Activated CD4-positive, alpha-beta T cell treated with anti-CD3 and anti-CD28 coated beads, Interleukin-2, Interleukin-4, amounts not matched to agents 100 ng/mL and 50 ng/mL, durations not matched to agents 16 hours and 8 hours (primary cell): ENCODE results near the gene CNTN5.

Experiments used
- DNase-seq: peaks from one replicate; pipeline ENCODE4 v3.0.0-alpha.2; 2020; ENCODE audit warnings: low spot score

Gene CNTN5

DNA sequence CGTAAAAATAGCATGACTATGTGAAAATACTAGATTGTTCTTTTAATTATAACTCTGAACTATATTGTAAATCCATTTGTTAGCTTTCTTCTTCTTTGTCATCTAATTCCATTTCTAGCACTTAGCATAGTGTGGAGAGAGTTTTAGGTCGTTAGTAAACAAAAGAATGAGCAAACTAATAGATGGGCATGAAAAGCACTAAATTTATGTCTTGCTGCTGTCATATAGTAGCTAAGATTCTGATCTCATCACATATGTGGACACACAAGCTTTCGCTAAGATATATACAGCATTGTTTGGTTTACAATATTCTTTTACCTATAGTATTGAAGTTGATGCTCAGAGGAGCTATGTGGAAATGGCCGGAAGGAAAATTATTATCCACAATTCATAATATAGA, 370.5 kb downstream of the CNTN5 start:
- DNase-seq = no peak

DNA sequence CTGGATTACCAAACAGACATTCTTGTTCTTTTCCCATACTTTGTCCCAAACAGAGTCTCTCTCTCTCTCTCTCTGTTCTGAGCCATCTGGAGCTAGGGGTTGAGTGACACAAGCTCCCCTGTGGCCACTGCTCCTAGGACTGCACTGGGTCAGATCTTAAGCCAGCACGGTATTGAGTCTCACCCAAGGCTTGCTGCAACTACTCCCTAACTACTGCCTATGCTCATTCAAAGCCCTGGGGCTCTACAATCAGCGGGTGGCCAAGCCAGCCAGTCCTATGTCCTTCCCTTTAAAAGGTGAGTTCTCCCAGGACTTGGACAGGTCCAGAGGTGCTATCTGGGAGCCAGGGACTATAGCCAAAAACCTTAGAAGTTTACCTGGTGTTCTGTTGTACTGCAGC, 385.6 kb downstream of the CNTN5 start:
- no peak for DNase-seq

DNA sequence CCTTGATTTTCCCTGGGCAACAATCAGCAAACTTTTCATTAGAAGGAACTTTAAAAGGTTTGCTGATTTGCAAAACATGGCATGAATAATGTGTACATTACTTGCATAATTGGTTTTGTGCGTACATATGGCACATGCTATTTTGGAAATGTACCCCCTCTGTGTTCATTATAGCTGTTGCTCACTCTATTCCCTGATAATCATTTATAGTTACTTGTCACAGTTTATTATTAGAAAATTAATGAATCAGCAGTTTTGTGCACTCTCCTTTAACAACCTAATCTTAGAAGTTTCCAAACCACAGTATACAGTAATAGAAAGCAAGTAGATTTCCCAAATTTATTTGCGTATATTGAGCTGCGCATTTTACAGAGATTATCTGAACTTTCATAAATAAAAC, 389.9 kb downstream of the CNTN5 start:
- DNase-seq = no peak

DNA sequence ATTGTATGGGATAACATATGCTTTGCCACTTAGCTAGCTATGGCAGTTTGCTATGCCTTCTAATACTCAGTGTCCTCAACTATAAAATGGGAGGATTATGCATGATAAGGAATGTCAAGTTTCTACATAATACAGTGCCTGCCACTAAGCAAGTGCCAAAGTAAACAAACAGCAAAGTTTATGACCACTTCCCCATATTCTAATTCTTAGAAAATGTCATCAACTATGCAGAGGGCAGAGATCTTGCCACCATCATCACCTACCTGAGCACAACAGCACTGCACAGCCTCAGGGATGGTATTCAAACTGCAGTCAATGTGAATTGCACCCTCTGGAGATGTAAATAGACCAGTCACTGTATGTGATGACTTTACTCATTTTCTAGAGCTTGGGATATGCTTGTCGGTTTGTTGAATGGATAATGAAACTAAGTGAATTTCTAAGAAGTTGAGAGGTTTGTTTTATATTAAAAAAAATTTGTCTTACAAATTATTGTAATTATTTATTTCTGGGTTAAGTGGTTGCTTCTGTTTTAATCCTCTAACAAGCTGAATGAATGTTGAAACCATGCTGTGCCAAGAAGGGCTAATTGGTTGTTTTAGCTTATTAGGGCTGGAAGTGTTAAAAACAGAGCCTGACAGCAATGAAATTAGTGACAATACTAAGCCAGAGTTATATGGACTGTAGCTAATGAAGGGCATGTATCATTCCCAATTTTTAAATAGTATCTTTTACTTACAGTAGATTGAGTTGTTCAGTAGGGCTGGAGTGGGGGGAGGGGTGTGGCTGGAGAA, 398.4 kb downstream of the CNTN5 start:
- no peak for DNase-seq

DNA sequence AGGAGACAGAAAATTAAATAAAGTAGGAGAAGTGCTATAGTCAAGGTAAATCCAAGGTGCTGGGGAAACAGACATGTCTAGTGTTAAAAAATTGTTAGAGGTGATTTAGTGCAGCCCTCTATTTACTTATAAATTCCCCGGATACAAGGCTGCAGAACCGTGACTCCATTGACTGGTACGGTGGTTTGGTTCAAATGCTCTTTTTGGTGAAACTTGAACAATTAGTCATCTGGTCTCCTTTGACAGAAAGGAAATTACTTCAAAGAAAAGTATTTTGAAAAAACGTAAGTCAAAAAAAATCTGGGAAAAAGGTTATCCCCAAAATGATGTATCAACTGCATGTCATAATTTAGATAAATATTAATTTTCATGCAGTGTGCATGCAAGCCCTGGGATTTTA, 399.2 kb downstream of the CNTN5 start:
- no peak for DNase-seq

DNA sequence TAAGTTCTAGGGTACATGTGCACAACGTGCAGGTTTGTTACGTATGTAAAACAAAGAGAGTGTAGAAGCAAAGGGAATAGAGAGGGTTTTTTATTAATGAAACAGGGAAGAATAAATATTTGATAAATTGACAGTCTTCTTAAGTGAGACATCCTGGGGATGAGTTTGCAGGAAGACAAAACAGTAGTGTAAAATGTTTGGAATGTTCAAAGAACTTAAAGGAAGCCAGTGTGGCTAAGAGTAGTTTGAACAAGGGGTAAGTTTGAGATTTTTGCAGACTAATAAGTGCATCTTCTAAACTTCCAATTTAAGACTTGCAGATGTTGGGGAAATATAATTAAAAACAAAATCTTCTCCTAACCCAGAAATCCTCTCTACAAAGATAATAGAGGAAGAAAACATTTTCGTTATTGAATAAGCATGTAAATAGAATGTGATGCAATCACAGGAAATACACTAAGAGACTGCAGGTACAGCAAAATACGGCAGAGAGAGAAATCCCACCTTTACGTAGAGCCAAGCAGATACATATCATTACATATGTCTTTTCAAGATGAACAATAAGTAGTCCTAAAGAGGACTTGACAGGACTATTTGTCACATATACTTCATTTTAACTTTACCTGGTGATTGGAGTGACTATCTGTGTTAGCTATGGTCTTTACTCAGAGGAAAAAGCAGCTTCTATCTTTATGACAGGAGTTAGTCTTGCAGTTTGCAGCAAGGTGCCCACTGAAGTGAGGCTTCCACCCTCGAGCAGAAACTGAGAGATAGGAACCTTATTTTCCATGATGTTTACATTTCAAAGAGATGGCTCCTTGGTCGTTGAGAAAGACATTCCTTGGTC, 402.1 kb downstream of the CNTN5 start:
- DNase-seq = no peak

DNA sequence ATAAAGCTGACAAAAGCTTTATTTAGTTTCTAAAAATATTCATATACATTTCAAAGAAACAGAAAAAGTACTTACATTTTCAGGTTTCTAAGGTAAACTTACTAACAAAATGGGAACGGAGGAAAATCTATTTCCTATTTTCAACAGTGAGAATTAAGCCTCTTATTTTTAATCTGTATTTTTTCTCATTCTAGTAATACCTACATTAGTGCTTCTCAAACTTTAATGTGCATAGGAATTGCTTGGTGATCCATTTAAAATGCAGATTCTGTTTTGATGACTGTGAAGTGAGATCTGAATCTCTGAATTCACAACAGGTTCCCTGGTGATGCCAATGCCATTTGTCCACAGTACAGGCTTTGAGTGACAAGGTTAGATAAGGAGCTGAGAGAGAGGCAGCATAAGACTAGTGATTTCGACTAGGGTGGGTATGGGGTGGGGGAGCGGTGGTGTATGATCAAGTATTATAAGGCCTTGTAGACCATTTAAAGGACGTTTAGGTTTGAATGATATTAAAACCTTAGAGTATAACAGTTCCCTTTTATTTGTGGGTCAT, 402.8 kb downstream of the CNTN5 start:
- DNase-seq = no peak

DNA sequence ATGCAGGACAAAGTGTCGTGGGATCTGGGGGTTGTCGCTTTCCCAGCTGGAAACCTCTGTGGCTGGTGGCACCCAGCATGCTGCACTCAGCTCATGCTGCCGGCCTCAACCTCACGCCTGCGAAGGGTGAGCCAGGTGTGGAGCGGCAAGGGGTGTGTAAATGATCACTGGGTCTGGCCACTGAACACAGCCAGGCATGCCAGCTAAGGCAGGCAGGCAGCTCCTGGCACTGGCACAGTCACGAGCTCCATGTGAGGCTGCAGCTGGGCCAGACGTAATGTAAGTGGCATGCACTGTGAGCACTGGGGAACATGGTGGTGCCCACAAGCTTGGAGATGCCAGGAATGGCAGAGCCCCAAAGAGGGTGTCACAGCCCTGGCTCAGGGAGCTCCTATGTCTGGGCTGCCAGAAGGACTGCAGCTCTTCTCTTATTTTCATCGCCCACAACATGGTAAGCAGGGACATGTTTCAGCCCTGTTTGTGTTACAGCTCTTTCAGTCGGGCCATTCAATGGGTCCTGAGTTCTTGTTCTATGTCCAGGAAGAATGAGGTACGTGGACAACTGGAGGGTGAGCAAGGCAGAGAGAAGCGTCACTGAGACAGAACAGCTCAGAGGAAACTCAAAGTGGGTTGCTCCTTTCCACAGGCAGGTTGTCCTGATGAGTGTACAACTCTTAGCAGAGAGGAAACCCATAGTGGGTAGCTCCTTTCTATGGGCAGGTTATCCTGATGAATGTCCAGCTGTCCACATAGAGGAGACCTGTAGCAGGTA, 403.8 kb downstream of the CNTN5 start:
- DNase-seq = no peak

DNA sequence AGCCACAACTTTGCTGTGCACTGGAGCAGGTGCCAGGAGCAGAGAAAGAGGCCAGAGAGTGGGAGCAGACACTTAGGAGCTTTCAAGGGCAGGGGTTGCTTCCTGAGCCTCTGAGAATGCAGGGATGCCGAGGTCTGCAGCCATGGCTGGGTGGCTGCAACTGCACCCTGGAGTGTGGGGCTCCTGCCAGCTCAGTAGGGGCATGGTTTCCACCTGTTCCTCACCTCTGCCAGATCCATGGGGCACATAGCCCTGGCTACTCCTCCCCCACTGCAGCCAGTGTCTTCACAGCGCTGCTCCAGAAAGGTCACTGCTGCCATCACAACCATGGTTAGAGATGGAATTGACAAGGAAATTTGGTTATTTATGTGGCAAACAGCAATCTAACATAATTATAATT, 404.8 kb downstream of the CNTN5 start:
- no peak for DNase-seq

DNA sequence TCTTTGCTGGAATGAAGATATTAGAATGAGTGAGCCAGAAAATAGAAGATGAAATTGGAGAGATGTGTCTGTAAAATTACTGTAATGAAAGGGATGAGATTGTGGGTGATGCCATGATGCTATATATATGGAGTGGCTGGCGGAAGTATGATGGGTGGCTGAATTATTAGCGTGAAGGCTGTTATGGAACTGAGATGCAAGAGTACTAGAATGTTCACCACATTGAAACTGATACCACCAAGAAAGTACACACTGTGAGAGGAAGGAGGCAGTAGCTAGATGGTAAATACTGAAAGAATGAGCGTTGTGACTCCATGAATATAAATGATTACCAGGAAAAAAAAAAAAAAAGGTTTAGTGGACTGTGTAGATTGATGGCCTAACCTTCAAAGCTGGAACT, 411.9 kb downstream of the CNTN5 start:
- DNase-seq = no peak

DNA sequence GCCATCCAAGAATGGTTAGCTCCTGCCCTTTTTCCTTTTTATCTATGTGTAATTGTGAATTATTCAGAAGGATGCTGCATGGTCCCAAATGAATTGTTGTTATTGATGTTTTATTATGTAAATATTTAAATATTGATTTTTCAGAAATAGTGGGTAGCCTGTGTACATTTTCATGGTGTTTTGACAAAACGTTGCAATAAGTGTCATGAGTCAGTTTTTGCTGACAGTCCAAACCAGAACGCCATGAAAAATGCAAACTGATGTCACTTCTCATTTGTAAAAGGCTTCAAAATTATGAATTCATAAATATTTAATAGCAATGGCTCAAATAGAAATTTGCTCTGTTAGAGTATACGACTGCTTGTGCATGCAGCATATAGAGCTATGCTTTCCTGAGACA, 422.5 kb downstream of the CNTN5 start:
- DNase-seq = no peak

DNA sequence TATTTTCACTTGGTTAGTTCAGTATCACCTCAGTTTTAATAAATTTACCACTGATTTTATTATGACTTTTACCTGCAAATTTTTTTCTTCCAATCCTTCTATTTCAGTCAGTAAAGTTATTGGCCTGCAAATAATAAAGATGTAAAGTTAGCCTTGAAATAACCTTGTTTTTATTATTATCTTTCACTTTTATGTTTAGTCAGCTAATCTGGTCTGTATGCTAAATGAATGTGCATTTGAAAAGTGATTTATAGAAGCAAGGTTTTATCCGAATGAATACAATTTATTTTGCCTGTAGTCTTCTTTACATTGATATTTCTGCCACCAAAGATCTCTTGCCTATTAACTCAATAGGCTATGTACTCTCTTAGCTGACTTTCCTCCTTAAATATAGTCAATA, 425.7 kb downstream of the CNTN5 start:
- no peak for DNase-seq

DNA sequence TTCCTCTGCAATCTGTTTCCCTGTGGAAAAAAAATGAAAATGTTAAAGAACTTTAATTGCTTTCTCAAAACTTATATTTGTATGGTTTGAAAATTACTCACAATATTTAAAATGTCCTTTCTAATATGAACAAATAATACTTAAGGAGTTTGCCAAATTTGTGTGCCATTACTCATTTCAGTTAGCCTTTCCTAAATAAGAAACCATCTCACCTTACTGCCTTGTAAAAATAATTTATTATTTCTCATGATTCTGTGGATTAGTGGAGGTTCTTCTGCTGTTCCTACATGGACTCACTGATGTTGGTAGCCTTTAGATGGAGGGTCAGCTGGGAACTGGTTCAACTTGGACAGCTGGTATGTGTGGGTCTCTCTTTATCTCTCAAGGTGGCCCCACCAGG, 428.6 kb downstream of the CNTN5 start:
- no peak for DNase-seq

DNA sequence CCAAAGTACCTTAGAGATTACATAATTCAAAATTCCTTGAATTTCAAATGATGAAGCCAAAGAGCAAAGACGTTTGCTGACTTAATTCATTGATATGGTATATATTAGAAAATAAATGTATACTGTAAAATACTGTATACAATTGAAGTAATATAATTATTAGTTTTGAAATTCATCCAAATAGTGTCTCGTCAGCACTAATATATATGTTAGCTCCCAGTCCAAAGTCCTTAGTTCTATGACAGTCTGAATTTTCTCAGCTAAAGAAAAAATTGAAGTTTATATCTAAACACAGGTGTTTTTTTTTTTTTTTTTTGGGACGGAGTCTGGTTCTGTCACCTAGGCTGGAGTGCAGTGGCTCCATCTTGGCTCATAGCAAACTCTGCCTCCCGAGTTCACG, 431.3 kb downstream of the CNTN5 start:
- no peak for DNase-seq

DNA sequence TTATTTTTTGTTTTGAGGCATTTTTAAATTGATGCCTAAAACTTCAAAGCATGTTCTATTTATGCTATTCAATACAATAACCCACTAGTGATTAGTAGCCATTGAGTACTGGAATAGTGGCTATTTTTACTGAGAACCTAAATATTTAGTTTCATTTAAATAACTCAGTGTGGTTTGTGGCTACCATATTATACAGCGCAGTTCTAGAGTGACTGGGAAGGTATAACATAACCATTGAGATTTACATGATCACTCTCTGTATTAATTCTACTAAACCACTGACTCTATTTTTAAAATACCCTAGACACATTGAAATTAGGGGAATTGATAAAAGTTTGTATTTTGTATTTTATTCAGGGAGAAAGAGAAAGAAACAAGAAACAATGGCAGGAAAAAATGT, 441.2 kb downstream of the CNTN5 start:
- no peak for DNase-seq

DNA sequence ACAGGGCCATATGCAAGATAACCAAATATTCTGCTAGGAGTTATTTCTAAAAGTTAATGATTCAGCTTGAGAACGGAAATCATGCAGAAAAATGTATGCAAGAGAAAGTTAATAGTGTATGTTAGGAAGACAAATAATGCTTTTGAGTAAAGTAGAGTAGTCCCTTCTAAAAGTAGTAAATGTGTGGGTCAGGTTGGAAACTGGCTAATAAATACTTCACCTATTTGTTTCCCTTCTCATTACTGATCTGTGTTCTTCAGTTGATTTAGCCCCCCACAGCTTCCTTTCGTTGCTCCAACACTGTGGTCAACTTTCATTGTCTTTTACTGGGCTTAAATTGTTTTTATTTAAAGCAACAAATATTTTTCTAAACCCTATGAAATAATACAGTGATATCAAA, 444.2 kb downstream of the CNTN5 start:
- DNase-seq = no peak

DNA sequence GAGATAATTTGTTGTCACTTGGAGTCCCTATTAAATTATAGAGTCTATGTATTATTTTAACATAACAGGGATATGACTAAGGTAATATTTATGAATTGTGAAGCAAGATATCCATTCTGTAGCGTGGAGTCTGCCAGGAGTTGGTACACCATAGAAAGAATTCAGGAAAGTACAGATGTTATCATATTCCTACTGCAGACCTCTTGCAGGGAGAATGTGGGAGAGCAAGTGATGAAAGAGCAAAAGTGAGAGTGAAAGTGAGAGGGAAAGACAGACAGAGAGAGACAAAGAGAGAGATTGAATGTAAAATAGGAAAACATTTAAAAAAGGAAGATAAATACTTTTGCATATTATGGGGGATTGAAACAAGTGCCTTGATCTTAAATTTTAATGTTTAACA, 468.8 kb downstream of the CNTN5 start:
- no peak for DNase-seq

DNA sequence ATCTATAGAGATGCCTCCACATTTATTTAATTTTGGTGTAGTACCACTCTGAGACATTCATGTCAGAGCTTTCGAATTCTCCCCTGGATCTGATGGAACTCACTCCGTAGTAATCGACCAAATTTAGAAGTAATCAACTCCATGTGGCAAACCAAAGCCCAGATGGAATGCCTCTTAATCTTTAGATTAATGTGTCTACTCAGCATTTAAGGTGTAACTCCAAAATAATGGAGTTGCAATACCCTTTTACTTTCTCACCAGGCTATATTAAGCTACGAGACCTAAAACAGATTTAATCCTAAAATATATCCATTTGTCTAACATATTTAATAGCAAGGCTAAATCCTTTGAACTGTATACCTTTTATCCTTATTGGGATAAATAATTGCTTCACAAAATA, 473.3 kb downstream of the CNTN5 start:
- no peak for DNase-seq

DNA sequence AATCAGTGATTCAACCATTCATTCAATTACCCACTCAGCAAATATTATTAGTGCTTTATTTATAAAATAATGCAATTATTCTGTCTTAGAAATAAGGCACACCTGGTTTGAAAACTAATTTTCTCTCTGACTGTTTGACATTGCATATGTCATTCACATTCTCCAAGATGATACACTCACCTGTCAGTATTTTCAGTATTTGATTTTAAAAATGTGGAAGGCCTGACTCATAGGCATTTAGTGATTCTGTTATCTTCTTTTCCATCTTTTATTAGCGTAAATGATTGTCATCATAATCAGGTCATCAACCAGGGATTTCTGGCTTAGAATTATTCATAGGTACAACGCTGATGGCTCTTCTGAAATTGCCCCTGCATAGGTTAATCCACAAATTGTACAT, 480.9 kb downstream of the CNTN5 start:
- DNase-seq = no peak

DNA sequence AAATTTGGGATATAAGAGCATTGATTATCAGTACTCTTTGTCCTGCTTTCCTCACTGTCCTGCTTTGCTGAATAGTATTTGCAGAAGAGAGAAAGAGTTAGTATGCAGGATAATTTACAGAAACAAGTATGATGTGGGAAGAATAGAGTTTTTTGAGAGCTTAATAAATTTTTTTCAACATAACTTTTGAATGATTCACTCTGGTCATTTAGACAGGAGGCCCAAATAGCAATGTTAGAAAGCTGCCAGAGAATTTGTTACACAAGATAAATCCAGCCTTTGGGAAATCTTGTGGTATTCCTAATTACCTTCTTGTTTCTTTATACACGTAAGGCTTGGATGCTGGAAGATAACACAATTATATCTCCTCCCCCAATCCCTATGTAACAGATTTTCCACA, 484.6 kb downstream of the CNTN5 start:
- DNase-seq = no peak

DNA sequence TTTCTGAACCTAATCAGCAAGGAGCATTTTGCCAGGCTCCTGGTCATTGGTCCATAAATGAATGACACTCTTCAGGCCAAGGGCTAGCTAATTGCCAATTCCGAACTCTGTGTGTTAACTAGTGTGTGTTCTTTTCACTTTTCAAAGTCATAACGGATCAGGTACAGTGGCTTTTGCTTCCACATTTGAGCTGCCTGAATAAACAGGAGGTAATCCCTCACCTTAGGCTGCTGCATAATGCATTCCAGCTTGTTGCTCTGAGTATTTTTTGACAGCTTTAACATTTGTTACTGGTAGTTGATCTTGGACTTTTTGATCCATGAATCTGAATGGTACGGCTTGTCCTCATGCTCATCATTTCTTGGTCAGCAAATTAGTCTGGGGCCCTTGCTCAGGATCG, 485.1 kb downstream of the CNTN5 start:
- DNase-seq = no peak

DNA sequence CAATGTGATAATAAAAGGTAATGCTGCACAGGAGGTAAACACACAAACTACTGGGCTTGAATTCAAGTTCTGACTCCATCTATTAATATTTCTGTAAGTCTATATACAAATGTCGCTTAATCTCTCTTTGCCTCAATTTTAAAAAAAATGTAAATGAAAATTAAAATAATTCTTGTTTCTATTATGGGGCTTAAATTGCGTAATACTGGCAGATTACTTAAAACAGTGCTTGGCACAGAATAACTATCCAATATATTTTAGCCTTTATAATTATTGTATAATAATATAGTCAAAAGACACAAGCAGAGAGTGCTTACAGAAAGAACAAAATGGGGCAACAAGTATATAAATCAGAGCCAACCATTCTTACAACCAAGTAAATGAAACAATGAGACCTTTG, 489.1 kb downstream of the CNTN5 start:
- no peak for DNase-seq

DNA sequence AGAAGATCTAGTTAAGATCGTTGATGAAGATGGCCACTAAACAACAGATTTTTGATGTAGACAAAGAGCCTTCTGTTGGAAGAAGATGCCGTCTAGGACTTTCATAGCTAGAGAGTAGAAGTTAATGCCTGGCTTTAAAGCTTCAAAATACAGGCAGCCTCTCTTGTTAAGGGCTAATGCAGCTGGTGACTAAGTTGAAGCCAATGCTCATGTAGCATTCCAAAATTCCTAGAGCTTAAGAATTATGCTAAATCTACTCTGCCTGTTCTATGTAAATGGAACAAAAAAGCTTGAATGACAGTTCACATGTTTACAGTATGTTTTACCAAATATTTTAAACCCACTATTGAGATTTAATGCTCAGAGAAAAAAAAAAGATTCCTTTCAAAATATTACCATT, 492.6 kb downstream of the CNTN5 start:
- DNase-seq = no peak
